Medulla oblongata (tissue), 1 donor: Measurements from ENCODE around the gene KRAS.
"Not testable (repeated sequence)": the region's sequence is repeated elsewhere in the genome, so short reads cannot be mapped to it uniquely, and the experiment has no call there.

Experiments
- DNase-seq: peaks from one replicate; pipeline ENCODE4 v3.0.0-alpha.2; 2015; ENCODE audit errors: extremely low spot score

Gene KRAS

DNA sequence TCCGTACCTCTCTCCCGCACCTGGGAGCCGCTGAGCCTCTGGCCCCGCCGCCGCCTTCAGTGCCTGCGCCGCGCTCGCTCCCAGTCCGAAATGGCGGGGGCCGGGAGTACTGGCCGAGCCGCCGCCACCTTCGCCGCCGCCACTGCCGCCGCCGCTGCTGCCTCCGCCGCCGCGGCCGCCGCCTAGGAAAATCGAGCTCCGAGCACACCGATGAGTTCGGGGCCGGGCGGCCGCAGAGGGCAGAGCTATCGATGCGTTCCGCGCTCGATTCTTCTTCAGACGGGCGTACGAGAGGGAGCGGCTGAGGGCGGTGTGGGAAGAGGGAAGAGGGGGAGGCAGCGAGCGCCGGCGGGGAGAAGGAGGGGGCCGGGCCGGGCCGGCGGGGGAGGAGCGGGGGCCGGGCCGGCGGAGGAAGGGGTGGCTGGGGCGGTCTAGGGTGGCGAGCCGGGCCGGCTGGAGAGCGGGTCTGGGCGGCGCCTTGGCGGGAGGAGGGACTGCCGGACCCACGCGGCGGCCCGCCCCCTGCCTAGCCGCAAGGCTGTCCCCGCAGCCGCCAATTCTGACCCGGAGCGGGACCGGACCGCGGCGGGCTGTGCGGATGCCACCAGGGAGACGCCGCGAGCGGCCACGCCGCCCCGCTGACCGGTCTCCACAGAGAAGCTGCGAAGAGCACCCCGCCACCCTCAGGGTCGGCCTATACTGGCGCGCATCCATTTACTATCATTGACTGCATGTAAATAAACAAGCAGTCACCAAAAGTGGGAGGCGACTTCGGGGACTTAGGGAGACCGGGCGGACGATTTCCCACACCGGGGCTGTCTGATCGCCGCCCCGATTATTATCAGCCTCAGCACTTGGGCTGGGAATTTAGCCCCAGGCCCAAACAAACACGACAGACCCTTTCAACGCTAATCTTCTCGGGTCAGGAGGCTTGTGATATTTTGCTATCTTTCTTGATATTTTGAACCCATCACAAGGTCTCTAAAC is at the start of gene KRAS:
Gene KRAS (minus strand): TSS at position 186 of the 987 bp plus-strand sequence.
- peak; percentile 97 for DNase-seq

DNA sequence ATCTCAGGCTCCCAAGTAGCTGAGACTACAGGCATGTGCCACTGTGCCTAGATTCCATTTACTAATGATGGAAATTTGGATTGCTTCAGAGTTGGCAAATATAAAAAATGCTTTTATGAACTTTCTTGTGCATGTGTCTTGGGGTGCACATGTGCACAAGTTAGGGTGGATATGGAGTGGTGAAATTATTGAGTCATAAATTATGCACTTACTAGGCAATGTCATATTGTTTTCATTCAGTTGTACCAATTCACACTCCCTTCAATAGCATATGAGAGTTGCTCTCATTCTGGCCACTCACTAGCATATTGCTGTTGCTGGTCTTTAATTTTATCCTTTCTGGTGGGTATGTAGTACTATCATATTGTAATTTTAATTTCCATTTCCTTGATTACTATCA is 45.7 kb upstream of the KRAS start:
- DNase-seq, result no peak

DNA sequence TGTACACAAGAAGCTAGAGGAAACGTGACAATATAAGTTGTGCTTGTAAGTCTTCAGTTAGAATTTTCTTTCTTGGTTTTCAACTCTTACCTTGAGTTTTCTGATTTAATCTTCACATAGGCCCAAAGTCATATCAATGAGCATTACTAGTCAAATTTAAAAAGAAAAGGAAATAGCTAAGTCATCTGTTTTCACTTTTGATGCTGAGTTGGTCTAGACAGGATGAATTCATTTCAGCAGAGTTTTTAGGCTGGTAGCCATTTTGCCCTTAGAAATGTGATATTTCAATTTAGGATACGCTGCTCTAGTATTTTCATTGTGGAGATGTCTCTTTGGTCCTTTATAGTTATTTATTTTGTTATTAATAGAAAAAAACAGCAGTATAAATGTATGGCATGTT is 44.6 kb upstream of the KRAS start:
- DNase-seq, result no peak

DNA sequence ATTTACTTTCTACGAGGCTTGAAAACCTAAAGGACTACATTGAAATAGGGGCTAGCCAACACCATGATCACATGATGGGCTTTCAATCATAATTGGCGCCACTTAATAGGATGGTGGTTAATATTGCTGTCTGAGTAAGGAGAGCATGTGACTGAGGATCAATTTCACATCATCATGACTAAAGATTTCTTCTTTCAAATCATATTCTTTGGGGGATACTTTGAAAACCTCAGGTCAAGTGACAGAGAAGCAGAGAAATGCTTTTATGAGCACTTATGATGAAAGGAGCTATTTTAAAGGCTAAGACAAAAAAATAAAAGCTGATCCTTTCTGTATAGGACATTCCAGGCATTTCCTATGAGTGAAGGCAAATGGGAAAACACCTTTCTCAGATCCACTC is 42.9 kb upstream of the KRAS start:
- no peak for DNase-seq

DNA sequence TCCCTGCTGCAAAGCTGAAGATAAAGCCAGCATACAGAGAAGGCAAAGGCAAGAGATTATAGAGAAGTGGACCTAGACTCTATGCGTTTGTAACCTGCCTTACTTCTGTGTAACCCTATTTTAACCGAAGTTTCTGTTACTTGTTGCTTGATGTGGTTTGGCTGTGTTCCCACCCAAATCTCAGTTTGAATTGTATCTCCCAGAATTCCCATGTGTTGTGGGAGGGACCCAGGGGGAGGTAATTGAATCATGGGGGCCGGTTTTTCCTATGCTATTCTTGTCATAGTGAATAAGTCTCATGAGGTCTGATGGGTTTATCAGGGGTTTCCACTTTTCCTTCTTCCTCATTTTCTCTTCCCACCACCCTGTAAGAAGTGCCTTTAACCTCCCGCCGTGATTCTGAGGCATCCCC is 42.1 kb upstream of the KRAS start:
- DNase-seq, result not testable (repeated sequence)

DNA sequence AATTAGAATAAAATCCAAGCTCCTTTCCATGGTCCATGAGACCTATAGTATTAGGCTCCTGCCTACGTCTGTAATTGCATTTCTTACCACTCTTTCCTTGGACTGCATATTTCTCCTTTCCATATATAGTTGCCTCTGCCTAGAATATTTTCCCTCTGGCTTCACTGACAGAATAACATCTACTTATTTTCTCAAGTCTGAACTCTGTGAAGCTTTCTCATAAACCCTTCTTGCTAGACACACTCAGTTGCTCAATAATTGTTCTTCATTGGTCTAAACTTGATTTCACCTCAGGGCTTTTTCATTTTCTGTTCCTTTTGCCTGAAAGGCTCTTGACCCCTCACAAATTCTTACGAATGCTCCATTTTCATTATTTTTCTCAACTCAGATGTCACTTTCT is 36.9 kb upstream of the KRAS start:
- DNase-seq, result no peak

DNA sequence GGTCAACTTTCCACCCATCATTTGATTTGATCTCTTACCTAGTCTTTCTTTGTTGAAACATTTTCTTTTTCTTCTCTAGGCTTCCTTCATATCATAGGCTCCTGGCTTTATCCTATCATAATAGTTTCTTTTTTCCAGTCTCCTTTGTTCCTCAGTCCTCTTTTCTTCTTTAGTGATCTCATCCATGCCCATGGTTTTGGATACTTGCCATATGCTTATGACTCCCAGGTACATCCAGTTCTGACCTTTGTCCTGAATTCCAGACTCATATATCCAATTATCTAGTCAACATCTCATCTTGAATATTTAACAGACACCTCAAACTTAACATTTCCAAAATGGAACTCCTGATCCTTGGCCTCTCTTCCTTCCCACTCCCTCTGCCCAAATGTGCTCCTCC is 36.1 kb upstream of the KRAS start:
- no peak for DNase-seq

DNA sequence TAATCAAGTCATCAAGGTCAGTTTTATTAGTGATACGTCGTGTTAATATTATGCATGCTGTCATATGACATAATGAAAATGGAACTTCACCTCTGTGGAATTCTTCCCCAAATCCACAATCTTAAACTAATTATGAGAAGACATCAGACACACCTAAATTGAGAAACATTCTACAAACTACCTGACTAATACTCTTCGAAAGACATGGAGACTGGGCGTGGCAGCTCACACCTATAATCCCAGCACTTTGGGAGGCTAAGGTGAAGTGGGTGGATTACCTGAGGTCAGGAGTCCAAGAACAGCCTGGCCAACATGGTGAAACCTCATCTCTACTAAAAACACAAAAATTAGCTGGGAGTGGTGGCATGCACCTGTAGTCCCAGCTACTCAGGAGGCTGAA is 33.3 kb upstream of the KRAS start:
- no peak for DNase-seq

DNA sequence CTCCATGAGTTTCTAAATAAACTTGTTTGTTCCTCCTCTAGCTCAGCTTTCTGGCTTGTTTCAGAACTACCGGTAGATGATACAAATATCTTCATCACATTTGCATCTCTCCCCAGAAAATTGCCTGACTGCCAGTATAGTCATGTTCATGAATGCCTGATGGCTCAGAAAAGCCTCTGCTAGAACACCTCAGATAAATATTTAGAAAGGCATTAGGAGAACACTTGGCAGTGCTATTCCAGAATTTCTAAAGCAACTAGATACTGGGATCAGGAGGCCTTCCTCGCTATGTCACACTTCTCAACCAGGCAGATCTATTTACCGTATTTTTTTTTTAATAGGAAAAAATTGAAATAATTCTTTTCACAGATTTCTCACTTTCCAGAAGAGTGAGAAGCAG is 32.3 kb upstream of the KRAS start:
- DNase-seq, result no peak

DNA sequence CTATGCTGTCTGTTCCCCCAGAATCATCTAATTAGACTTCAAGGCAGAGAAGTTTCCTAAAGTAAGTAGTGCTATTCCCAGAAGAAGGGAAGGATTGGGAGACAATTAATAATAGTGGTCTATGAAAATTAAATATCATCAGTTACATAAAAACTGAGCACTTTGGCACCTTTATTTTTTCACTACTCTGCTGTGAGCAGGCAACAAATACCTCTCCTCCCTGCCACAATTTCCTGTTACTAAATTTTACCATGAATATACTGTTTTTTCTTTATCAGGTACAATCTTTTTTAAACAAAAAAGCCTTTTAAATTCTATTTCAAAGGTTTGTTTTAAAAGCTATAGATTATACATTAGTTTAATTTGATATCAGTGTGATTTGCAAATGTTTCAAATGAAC is 29.4 kb upstream of the KRAS start:
- no peak for DNase-seq

DNA sequence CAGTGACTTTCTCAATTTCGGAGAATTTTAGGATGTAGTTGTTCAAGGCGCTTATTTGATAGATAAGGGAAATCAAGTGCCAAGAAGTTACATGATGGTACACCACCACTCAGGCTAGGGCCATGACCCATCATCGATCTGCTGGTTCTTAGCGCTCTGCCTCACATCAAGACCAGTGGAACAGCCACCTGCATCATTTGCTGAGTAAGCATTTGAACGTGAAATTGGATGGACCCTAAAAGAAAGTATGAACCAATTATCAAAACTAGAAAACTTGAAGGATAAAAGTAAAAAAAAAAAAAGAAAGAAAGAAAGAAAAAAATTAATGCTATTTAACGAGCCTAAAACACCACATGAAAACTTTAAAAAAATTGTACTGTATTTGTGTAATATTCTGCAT is 27.5 kb upstream of the KRAS start:
- no peak for DNase-seq

DNA sequence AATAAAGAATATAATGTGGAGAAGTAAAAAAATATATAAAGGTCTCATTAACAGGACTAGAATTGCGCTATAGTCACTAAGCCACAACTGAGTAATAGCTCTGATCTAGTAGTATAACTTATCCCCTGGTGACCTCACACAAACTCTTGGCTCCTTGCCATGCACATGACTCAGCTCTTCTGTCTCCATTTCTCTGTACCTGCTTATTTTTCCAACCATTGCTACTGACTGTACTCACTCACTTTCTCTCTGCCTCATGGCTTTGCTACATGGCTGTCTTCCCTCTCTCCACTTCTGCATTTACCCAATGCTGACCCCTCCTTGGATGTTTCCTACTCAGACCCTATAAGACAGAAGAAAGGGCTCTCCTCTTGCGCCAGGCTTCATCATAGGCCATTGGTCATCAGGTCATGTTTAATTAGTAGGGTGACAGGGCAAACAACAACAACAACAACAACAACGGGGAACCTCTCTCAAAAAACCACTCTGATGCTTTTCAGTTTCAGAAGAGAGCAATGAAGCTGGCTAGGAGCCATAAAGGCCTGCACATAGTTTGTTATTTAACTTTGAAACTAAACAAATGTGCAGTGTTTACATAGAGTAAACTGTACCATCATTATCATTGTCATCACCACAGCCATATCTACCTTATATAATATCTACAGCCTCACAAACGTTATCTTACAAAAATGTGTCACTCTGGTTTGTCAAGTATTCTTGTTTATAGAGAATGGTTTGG is 25.6 kb upstream of the KRAS start:
- no peak for DNase-seq

DNA sequence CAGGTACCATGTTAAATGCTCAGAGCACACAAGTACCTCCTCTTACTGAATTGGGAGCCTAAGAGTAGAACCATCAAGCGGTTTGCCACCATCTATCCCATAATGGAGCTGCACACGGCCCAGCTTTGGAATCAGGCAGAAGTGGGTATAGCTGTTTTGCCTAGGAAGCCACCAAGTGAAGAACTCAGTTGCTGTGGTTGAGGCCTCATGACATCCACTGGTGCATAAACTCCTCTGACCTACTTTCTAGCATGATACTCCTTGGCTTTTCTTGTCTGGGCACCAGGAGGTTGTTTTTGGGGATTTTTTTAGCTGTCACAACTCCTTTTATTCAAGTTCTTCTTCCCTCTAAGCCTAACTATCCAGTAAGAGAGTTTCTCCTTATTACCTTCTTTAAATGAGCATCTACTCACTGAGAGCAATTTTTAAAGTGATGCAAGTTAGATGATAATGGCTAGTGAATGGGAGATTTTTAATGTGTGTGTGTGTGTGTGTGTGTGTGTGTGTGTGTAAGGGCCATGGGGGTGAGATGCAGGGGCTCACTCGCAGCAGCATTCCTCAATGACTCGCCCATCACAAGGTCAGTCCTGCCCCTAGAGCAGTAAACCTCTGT is 20.9 kb upstream of the KRAS start:
- DNase-seq, result no peak

DNA sequence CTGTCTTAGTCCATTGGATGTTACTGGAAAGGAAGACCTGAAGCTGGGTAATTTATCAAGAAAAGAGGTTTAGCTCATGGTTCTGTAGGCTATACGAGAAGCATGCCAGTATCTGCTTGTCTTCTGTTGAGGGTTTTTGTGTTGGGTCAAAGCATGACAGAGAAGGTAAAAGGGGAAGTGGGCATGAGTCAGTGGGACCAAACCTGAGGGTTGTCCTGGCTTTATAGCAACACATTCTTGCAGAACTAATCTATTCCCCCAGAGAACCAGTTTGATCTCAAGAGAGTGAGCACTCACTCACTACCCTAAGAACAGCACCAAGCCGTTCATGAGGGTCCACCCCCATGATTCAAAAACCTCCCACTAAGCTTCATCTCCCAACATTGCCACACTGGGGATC is 19.0 kb upstream of the KRAS start:
- no peak for DNase-seq

DNA sequence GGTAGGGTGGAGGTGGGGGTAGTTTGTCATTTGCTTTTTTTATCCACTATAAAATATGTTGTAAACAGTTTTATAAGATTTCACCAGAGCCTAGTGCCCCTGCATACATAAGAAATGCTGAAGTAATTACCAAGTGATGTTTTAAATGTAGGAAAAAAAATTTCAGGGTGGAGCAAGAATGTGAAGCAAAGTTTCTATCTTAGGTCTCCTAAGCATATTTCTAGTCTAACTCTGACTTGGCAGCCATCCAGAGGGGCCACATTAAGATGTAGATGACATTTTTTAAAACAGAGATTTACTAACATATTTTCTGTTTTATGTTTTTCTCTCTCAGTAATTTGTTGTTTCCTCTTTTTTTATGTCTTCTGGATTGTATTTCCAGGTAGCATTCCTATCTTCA is 15.8 kb upstream of the KRAS start:
- DNase-seq, result no peak

DNA sequence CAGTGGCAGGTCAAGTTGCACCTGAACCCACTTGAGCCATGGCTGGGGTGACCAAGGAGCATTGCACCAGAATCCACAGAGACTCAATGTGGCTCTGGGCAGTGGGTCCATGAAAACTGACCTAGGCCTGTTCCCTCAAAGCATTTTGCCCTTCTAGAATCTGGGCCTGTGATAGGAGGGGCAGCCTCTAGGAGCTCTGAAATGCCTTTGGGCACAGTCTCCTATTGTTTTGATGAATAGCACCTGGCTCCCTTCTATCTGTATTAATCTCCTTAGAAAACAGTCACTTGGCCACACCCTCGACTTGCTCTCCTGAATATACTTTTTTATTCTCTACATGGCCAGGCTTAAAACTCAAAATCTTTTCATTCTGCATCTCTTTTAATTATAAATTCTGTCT is 14.1 kb upstream of the KRAS start:
- DNase-seq, result no peak

DNA sequence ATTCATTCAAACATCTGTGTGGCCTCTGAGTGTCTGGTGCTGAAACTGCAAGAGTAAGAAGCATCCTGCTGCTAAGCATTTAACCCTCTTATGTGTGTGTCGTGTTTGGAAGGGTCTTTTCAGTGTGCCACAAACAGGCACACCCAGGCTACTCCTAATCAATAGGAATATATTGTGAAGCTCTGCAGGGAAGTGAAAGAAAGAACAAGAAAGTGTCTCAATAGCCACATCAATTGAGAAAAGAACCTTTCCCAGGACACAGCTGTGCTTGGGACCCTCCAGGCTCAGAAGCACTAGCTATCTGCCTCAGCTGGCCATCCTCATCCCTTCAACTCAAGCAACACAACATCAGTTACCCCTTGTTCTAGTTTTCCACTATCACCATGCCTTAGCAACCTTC is 13.4 kb upstream of the KRAS start:
- DNase-seq, result no peak

DNA sequence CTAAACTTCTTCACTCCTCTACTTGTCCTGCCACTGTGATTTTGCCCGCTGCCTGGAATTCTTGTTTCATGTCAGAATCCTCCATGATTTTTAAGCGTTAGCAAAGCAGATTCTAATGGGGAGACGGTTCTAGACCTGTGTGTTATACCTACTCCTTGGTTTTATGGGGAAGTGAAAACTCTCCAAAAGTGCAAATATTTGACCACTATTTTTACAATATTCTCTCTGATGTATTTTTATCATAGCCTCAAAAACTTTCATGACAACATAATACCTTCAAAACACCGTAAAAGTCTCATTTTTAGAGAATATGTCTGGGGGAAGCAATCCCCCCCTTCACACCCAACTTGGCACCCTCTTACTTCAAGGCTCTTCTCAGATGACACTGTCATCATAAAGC is 12.9 kb upstream of the KRAS start:
- no peak for DNase-seq

DNA sequence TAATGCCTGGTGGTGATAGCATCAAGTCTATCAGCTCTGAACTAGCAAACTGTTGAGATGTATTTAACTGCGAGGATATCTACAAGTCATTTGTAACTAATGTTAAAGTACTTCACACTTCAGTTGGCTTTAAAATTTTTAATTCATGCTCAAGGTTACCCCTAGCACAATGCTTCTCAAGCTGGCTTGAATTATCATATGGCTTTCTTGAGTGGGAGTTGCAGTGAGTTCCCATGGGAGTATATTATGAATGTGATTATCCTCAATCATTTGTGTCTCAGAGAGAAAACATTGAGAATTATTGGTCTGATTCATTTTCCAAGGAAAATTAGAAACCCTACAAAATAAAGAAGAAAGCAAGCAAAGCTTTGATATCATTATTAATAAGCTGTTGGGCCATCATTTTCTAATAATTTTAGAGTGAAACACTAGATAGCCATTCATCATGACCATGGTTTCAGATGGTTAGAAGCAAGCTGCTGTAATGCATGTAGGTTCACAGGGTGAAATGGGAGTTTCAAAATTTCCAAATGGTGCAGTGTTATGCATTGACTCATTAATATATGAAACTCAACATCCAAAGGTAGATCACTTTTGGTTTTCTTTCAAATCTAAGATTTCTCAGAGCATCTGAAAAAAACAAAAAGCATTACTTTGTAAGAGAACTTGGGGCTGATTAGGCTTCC is 11.8 kb upstream of the KRAS start:
- DNase-seq, result no peak

DNA sequence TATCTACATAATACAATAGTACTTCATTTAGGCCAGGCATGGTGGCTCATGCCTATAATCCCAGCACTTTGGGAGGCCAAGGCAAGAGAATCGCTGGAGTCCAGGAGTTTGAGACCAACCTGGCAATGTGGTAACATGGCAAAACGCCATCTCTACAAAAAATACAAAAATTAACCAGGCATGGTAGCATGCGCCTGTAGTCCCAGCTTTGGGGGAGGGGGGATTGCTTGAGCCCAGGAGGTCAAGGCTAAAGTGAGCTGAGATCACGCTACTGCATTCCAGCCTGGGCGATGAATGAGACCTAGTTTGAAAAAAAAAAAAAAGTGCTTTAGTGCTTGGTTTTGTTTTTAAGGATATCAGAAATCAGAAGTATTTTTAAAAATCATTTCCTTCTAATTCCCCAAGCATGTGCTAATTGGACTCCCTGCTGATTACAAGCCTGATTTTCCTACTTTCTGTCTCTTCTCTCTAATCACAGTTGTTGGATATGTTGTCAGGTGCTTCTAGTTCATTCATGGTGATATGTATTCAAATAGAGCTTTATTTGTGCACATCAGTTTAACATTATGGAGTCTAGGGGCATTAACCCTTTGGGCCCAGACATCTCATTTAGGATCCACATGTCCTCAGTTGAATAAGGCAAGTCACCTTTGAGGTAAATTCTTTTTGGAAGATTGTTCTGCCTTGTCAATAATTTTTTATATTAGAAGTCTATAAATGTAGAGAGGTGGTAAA is 7.0 kb upstream of the KRAS start:
- DNase-seq, result no peak

DNA sequence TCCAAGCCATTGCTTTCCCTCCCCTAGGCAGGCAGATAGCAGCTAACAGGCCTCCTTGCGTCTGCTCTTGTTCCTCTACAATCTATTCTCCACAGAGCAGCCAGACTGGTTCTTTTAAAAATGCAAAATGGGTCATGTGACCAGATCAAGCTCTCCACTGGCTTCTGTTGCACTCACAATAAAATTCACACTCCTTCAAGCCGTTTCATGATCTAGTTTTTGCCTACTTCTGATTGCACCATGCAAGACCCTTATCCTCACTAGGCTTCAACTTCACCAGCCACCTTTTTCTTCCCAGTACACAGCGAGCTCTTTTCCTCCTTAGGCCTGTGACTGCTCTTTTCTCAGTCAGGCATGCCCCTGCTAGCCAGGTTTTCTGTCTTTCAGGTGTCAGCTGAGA is 6.1 kb upstream of the KRAS start:
- no peak for DNase-seq
